ENCODE measurements around the gene SFR1. TPM values are rescaled to one million over a fixed set of nuclear protein-coding genes. Genes with fewer than 3 reads are reported as not detected.

The SFR1 gene
- total RNA-seq, 1 experiment from 2014 or later = 8.7 TPM

- Histone ChIP-seq H3K9me3 (no peaks in the 10 kb centered on the region), H3K36me3 (ENCODE audit: control insufficient read depth, insufficient read depth, low read length) (no peaks in the 10 kb centered on the region), H3K27me3 (replicated peaks; ENCODE audit: control insufficient read depth, insufficient read depth, low read length) (no peaks in the 10 kb centered on the region), H3K4me1 (no peaks in the 10 kb centered on the region), H3K4me3 (ENCODE audit: low read depth, low read length) (no peak overlapping the region)
- DNase-seq = no peak
- no peaks in the 10 kb centered on the region for H3K36me3 Mint-ChIP-seq (ENCODE audit: insufficient read depth, unreplicated experiment)
- intact Hi-C loops (cut with micrococcal nuclease; ENCODE audit: unreplicated experiment) = no loop called here
- BruUV-seq (replicated peaks) = no TSS peak
- TF ChIP-seq, protein P1, sequence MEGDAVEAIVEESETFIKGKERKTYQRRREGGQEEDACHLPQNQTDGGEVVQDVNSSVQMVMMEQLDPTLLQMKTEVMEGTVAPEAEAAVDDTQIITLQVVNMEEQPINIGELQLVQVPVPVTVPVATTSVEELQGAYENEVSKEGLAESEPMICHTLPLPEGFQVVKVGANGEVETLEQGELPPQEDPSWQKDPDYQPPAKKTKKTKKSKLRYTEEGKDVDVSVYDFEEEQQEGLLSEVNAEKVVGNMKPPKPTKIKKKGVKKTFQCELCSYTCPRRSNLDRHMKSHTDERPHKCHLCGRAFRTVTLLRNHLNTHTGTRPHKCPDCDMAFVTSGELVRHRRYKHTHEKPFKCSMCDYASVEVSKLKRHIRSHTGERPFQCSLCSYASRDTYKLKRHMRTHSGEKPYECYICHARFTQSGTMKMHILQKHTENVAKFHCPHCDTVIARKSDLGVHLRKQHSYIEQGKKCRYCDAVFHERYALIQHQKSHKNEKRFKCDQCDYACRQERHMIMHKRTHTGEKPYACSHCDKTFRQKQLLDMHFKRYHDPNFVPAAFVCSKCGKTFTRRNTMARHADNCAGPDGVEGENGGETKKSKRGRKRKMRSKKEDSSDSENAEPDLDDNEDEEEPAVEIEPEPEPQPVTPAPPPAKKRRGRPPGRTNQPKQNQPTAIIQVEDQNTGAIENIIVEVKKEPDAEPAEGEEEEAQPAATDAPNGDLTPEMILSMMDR (IDR thresholded peaks at IDR 0.05; ENCODE audit: insufficient read depth in 1 of 2, low read depth in 1 of 2, low read length in 1 of 2, severe bottlenecking in 1 of 2, unreplicated experiment in 1 of 2) = no peak
- no peaks in the 10 kb centered on the region for H3K27me3 Mint-ChIP-seq (ENCODE audit: insufficient read depth, unreplicated experiment)
- H3K4me3 Mint-ChIP-seq (ENCODE audit: unreplicated experiment) = no peak overlapping the region
- POLR2A ChIA-PET = no interaction called here
- CTCF ChIA-PET = no interaction called here
- H3K27ac Mint-ChIP-seq (ENCODE audit: unreplicated experiment) = no peak overlapping the region
- H3K4me1 Mint-ChIP-seq (ENCODE audit: low read depth, unreplicated experiment) = peaks cover 4% of the 10 kb centered on the region
- no peaks in the 10 kb centered on the region for H3K9me3 Mint-ChIP-seq (ENCODE audit: unreplicated experiment)
Measured at GRCh38 chr10:104090611-104091010, 31.4 kb upstream of the SFR1 start.

GRCh38 chr10:104092749-104093148, 29.2 kb upstream of the SFR1 start:
- DNase-seq = no peak
- Histone ChIP-seq H3K4me3 (ENCODE audit: low read depth, low read length) (no peak overlapping the region), H3K4me1 (no peaks in the 10 kb centered on the region), H3K36me3 (ENCODE audit: control insufficient read depth, insufficient read depth, low read length) (no peaks in the 10 kb centered on the region), H3K27me3 (replicated peaks; ENCODE audit: control insufficient read depth, insufficient read depth, low read length) (no peaks in the 10 kb centered on the region), H3K9me3 (peaks cover 6% of the 10 kb centered on the region; the same call in 1 of the 2 replicates)
- Mint-ChIP-seq H3K27ac (ENCODE audit: unreplicated experiment) (no peak overlapping the region), H3K4me1 (ENCODE audit: low read depth, unreplicated experiment) (no peaks in the 10 kb centered on the region), H3K4me3 (ENCODE audit: unreplicated experiment) (no peak overlapping the region), H3K27me3 (ENCODE audit: insufficient read depth, unreplicated experiment) (no peaks in the 10 kb centered on the region), H3K36me3 (ENCODE audit: insufficient read depth, unreplicated experiment) (no peaks in the 10 kb centered on the region), H3K9me3 (ENCODE audit: unreplicated experiment) (no peaks in the 10 kb centered on the region)
- ChIA-PET CTCF (no interaction called here), POLR2A (no interaction called here)
- no TSS peak for BruUV-seq (replicated peaks)
- TF ChIP-seq, protein P1 (IDR thresholded peaks at IDR 0.05; ENCODE audit: insufficient read depth in 1 of 2, low read depth in 1 of 2, low read length in 1 of 2, severe bottlenecking in 1 of 2, unreplicated experiment in 1 of 2) = no peak
- intact Hi-C loops (cut with micrococcal nuclease; ENCODE audit: unreplicated experiment) = no loop called here

DNA sequence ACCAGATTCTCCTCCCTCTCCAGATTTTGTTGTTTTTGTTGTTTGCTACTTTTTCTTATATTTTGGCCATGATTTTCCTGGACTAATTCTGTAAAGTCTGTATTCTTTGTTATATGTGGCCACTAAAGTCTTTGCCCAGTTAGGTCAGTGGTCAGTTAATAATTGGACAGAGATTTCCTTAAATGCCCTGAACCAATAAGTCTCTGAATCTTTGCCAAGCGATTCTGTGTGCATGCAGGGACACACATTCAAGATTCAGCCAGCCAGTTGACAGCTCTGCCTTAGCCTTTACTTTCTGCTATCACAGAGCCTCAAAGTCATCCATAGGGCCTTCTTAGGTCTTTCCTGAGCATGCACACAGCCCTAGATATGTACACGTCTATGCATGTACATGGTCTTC, 25.3 kb upstream of the SFR1 start:
- no peaks in the 10 kb centered on the region for H3K36me3 Mint-ChIP-seq (ENCODE audit: insufficient read depth, unreplicated experiment)
- DNase-seq = no peak

More for the DNA sequence above, 25.3 kb upstream of the SFR1 start:
- TF ChIP-seq, protein P1 (IDR thresholded peaks at IDR 0.05; ENCODE audit: insufficient read depth in 1 of 2, low read depth in 1 of 2, low read length in 1 of 2, severe bottlenecking in 1 of 2, unreplicated experiment in 1 of 2) = no peak
- Histone ChIP-seq H3K27me3 (replicated peaks; ENCODE audit: control insufficient read depth, insufficient read depth, low read length) (no peaks in the 10 kb centered on the region), H3K36me3 (ENCODE audit: control insufficient read depth, insufficient read depth, low read length) (no peaks in the 10 kb centered on the region), H3K4me1 (no peaks in the 10 kb centered on the region), H3K4me3 (ENCODE audit: low read depth, low read length) (no peak overlapping the region), H3K9me3 (peaks cover 6% of the 10 kb centered on the region; the same call in 1 of the 2 replicates)
- Mint-ChIP-seq H3K27me3 (ENCODE audit: insufficient read depth, unreplicated experiment) (no peaks in the 10 kb centered on the region), H3K9me3 (ENCODE audit: unreplicated experiment) (no peaks in the 10 kb centered on the region), H3K4me3 (ENCODE audit: unreplicated experiment) (no peak overlapping the region), H3K27ac (ENCODE audit: unreplicated experiment) (no peak overlapping the region), H3K4me1 (ENCODE audit: low read depth, unreplicated experiment) (no peaks in the 10 kb centered on the region)
- intact Hi-C loops (cut with micrococcal nuclease; ENCODE audit: unreplicated experiment) = no loop called here
- CTCF ChIA-PET = no interaction called here
- POLR2A ChIA-PET = no interaction called here
- BruUV-seq (replicated peaks) = no TSS peak

Data from Caco-2 (cell line).